H1 (cell line): Measurements from ENCODE around the gene TYW5. TPM values are rescaled to one million over a fixed set of nuclear protein-coding genes. Genes with fewer than 3 reads are reported as not detected.

Source experiments
- CHD1 ChIP-seq: IDR thresholded peaks from 2 replicates; pipeline ENCODE4 v1.6.1; 2012; ENCODE audit warnings: low read depth, low read length, improper control_type of control experiment
- FOSL1 ChIP-seq: IDR thresholded peaks from 2 replicates; pipeline ENCODE4 v1.6.1; 2011; ENCODE audit warnings: mild to moderate bottlenecking, low read depth, low read length, moderate library complexity; ENCODE audit not compliant: insufficient read depth
- HDAC6 ChIP-seq: IDR thresholded peaks from one replicate; pipeline ENCODE4 v1.7.1; 2012; ENCODE audit warnings: low read depth, mild to moderate bottlenecking, inconsistent platforms, low read length, moderate library complexity
- RXRA ChIP-seq: IDR thresholded peaks from 2 replicates; pipeline ENCODE4 v1.6.1; 2011; ENCODE audit warnings: low read depth, mild to moderate bottlenecking, low read length, moderate library complexity; ENCODE audit not compliant: insufficient read depth
- ZNF274 ChIP-seq: IDR thresholded peaks from 2 replicates; pipeline ENCODE4 v1.7.0; 2012; ENCODE audit warnings: low read length, borderline replicate concordance; ENCODE audit errors: extremely low read depth
- polyA plus RNA-seq, 7 experiments: library from polyadenylated mRNA; depleted of rRNA in 3 of 7; stranded (reverse) in 5 of 7; unstranded in 2 of 7; fragments of >200 nt in 5 of 7; fragments of 200-250 nt in 2 of 7; gene quantifications; 1 replicate in 5 of 7; 2 replicates in 1 of 7; 4 replicates in 1 of 7; pipeline versions ENCODE4 v1.2.1 to v1.2.3, GENCODE V29; 2011 to 2013; ENCODE audit warnings: missing spikeins in 2 of 7, mixed read lengths in 2 of 7
- total RNA-seq: library from RNA; stranded (reverse); fragmentation: NEBNext Ultra II Directional; extraction: Animal tissue kit (Norgen Biotek cat#: 25700); gene quantifications from 2 replicates; pipeline ENCODE4 v1.2.1, GENCODE V29; 2021

TYW5 gene
- total and polyA plus RNA-seq, 2 of the 8 experiments (the other 6 are each of a cell fraction or from before 2014, with no cell fraction given), result 5.4 to 11.3 TPM

GRCh38 chr2:199936554-199936953 is 18.7 kb downstream of the TYW5 start (continued):
- TF ChIP-seq ZNF274 (no peak), RXRA (no peak), FOSL1 (no peak), HDAC6 (no peak), CHD1 (no peak)
